Hippocampal formation (tissue), 2 donors: ENCODE measurements around the gene ZNF614.
"Not testable (repeated sequence)": the region's sequence is repeated elsewhere in the genome, so short reads cannot be mapped to it uniquely, and the experiment has no call there.

Experiments
- DNase-seq, 2 donors: peaks; one replicate each; lab custom pipeline; 2025; lab: John Stamatoyannopoulos, UW

The ZNF614 gene

GRCh38 chr19:51986309-51987291, 41.6 kb downstream of the ZNF614 start, which contains the start of gene ZNF350:
ZNF350 (minus strand) TSS chr19:51986840; CDS start chr19:51974360, 12,480 bp downstream.
- peak; percentile 93 to 97 for DNase-seq

DNA sequence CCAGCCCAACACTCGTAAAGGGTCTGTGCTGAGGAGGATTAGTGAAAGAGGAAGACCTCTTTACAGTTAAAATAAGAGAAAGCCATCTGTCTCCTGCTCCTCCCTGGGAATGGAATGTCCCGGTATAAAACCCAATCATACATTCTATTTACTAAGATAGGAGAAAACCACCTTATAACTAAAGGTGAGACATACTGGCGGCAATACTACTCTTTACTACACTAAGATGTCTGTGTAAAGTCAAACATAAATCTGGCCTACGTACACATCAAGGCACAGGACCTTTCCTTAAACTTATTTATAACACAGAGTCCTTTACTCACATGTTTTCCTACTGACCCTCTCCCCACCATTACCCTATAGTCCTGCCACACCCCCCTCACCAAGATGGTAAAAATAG, 44.8 kb downstream of the ZNF614 start:
- DNase-seq, result no peak

DNA sequence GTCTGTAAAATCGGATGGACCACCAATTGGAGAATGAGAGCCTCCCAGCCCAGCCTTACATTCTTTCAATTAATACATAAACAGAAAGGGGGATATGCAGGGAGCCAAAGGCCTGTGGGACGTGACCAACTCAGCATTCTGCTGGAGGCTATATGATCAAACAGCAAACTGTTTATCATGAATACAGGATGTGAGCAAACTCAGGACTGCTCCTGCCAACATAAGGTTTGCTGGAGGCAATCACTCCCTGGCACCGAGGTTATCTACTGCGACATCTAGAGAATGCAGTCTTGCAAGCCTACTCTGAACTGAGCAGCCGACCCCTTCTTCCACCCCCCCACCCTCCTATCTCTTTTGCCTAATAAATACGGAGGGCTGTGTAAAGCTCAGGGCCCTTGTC, 47.3 kb downstream of the ZNF614 start:
- not testable (repeated sequence) for DNase-seq

DNA sequence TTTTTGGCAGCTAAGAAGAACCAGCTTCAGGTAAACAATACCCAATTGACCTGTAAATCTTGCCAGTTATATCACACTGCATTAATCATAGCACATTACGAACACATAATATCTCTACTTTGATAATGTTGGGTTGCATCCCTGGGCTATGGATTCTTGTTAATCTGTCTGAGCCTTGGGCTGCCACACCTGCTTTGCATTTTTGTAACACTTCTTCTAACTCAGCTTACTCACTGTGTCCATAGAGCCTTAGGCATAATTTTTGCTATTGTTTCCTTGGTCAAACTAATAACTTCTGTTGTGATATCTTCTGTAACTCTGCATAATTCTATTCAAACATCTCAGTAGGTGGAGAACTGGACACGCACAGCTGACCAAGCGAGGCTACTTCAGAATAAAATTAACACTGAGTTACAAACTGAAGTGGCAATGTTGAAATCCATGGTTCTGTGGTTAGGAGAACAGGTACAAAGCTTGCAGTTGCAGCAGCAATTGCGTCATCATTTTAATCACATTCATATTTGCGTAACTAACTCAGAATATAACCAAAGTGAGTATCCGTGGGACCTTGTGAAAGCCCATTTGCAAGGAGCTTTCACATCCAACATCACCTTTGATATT, 48.0 kb downstream of the ZNF614 start:
- no peak for DNase-seq

GRCh38 chr19:51978882-51979281, 49.3 kb downstream of the ZNF614 start:
- no peak for DNase-seq

GRCh38 chr19:51977346-51977745, 50.8 kb downstream of the ZNF614 start:
- no peak for DNase-seq

GRCh38 chr19:51976852-51977251, 51.3 kb downstream of the ZNF614 start:
- DNase-seq, result no peak

DNA sequence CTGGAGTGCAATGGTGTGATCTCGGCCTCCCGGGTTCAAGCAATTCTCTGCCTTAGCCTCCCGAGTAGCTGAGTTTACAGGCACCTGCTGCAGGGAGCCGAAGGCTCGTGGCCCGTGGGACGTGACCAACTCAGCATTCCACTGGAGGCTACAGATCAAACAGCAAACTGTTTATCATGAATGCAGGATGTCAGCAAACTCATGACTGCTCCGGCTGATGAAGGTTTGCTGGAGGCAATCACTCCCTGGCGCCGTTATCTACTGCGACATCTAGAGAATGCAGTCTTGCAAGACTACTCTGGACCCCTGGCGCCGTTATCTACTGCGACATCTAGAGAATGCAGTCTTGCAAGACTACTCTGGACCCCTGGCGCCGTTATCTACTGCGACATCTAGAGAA, 52.4 kb downstream of the ZNF614 start:
- DNase-seq, result not testable (repeated sequence)

- DNase-seq, result no peak
These were observed 56.6 kb downstream of the ZNF614 start for GRCh38 chr19:51971624-51972023.

GRCh38 chr19:51970718-51971117, 57.5 kb downstream of the ZNF614 start:
- DNase-seq, result no peak

GRCh38 chr19:51965583-51965982, 62.6 kb downstream of the ZNF614 start:
- no peak for DNase-seq
